SIG-M5 (cell line): ENCODE results near the gene ACADSB.

ENCODE experiments used
- DNase-seq: peaks from one replicate; lab custom pipeline; 2025; lab: John Stamatoyannopoulos, UW

The ACADSB gene

DNA sequence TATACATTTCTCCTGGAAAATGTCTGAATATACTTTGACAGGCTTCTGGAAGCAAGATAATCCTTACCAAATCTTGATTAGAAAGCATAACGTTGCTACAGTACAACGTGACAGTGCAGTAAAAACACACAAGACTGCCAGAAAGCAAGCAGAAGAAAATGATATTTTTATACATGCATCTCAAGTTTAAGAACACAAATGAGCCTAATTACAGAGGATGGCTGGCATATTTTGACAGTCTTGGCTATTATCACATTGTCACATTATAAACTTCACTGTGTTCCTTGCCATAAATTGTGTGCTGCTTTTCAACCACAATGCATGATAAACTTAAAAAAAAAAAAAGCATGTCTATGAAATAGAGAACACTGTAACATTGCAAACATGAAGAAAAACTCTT, 4.5 kb upstream of the ACADSB start:
- DNase-seq, result no peak

DNA sequence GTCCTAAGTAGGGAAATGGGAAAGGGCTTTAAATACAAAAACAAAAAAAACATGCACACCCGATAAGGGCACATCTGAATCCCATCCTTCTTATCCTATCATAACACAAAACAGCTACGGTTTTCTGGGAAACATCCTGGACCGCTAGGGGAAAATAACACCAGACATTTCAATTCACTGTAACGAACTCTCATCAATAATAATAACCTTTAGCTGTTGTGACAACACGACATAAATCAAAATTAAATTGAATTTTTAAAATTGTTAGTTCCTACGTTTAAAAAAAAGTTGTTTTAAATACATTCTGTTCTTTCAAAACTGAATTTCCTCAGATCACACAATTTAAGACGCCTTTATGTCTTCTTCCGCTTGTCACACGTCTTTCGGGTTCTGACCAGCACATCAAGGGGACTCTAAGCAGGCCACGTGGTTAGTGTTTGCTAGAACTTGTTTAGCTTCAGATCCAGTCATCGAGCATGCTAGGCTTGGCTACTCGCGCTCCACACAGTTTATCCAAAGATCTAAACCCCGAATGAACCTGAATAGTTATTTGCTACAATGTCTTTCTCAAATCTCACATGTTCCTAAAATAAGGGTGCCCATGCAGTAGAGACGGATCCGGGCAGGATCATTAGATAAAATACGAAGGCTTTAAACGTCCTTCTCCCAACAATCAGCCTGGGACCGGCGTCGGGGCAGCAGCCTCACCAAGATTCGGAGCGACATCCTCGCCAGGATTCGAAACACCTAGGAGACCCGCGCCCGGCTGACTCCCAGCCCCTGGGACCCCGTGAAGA, 1.1 kb upstream of the ACADSB start:
- DNase-seq, result peak; percentile 20

DNA sequence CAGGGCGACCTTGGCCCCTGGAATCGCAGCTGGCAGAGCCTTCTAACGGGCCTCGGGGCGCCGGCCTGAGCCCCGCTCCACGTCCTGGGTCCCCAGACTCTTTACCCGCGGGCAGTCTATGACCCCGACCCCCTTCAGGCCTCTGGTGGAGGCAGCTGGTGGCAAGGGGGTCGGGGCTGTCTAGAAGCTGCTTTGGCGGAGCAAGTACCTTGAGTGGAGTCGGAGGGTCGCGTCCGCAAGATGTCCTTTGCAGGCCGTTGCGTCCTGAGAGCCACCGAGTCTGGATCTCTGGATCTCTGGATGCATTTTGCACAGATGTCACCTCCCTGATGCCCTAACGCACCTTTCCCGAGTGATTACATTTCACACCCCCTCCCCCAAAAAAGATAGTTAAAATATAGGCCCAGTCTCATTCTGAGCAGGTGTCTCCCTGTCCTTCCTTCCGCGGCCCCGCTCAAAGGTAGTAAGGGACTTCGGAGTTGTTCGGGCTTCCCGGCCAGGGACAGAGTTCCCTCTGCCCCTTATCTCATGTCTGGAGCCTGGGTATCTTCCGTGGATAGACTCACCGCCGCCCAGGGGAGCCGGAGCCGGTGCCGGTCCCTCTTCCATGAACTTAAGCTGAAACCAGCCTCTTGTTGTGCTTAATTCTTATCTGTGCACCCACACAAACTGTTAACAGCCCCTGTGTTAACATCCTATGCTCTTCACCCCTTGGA, 457 bp downstream of the ACADSB start:
- DNase-seq, result no peak

DNA sequence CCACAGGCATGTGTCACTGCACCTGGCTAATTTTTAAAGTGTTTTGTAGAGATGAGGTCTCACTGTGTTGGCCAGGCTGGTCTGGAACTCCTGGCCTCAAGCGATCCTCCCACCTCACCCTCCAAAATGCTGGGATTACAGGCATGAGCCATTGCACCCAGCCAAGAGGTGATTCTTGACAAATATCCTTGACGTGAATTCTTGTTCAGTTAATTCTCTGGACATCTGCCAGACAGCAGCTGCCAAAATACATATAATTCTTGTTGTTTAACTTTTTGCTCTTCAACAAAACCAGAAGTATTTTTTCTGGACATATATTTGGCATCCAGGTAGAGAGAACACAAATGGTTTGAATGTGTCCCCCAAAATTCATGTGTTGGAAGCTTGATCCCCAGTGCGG, 3.2 kb downstream of the ACADSB start:
- DNase-seq, result no peak

DNA sequence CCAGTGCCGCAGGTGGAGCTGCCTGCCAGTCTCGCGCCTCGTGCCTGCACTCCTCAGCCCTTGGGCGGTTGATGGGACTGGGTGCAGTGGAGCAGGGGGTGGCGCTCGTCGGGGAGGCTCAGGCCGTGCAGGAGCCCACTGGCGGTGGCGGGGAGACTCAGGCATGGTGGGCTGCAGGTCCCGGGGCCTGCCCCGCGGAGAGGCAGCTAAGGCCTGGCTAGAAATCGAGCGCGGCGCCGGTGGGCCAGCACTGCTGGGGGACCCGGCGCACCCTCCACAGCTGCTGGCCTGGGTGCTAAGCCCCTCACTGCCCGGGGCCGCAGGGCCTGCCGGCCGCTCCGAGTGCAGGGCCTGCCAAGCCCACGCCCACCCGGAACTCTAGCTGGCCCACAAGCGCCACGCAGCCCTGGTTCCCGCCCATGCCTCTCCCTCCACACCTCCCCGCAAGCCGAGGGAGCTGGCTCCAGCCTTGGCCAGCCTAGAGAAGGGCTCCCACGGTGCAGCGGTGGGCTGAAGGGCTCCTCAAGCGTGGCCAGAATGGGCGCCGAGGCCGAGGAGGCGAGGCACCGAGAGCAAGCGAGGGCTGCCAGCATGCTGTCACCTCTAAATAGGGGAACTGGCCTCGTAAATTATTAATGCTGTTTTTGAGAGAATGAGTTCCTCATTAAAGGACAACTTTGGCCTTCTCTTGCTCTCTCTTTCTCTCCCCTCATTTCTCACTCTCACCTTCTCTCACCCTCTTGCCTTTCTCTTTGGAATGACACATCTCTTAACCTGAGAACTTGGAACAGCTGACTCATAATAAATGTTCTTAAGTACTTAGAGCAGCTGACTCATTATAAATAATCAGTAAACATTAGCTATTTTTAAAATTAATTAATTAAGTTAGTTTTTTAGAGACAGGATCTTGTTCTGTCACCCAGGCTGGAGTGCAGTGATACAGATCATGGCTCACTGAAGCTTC, 4.9 kb downstream of the ACADSB start:
- no peak for DNase-seq

DNA sequence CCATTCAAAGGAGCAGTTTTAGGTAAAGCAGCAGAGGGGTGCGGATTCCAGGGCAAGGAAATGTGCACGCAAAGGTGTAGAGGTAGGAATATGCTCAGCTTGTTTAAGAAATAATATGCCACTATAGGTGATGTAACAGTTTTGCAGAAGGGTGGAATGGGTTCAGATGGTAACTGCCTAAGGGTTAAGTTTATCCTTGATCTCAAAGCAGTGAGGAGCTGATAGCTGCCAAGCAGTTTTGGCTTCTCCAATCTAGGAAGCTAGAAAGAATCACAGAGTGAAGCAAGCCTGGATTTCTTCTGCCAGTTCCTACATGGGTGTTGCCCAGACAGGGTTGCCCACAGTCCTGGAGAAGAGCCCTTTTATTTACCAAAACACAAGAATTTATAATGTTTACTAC, 6.0 kb downstream of the ACADSB start:
- no peak for DNase-seq

DNA sequence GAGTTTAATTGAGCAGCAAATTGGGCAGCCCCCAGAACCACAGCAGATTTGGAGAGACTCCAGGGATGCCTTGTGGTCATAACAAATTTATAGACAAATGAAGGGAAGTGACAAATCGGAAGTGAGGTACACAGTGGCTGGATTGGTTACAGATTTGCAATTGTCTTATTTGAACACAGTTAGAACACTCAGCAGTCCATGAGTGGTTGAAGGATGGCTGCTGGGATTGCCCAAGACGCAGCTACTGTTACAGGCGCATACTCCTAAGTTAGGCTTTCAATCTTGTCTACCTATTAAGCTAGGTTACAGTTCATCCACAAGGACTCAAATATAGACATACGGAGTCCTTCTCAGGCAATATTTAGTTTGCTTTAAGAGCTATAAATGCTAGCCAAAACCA, 7.4 kb downstream of the ACADSB start:
- DNase-seq, result no peak

DNA sequence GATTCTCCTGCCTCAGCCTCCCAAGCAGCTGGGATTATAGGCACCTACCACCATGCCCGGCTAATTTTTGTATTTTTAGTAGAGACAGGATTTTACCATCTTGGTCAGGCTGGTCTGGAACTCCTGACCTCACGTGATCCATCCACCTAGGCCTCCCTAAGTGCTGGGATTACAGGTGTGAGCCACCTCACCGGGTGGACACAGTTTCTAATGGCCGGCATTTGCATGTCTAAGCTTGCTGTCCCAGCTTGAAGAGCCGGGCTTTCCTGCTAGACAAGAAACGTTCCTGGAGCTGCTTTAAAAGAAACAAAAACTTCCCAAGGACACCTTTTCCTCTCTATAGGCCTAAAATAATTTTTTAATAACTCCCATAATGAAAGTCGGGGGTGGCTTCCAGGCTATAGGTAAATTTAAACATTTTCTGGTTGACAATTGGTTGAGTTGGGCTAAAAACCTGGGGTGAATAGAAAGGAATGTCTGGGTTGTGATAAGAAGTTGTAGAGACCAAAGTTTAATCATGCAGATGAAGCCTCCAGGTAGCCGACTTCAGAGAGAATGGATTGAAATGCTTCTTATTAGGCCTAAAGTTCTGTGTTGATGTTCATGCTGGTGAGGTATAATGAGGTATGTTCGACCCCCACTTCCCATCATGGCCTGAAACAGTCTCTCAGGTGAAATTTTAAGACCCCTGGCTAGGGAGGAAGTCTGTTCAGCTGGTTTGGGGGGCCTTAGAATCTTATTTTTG, 8.8 kb downstream of the ACADSB start:
- no peak for DNase-seq

DNA sequence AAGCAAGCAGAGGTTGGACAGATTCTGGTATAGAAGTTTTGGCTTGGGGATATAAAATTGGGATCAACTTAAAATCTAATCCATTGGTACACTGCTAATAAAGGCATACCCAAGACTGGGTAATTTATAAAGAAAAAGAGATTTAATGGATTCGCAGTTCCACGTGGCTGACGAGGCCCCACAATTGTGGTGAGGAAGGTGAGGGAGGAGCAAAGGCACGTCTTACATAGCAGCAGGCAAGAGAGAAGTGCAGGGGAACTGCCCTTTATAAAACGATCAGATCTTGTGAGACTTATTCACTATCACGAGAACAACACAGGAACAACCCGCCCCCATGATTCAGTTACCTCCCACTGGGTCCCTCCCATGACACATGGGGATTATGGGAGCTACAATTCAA, 9.7 kb downstream of the ACADSB start:
- no peak for DNase-seq

DNA sequence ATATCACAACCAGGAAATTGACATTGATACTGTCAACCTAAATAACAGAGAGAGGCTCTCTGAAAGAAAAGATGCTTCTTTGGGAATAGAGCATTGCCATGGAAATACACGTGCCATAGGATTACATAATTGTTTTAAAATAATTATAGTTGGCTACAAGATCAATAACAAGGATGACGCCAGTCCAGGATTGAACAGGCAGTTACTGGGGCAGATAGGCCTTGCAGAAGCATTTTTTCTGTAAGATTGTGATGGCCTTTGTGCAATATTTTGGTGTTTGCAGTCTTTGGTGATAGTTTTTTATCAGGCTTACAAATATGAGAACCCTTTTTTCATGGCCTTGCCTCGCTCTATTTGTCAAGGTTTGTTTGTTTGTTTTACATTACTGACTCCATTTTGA, 10.5 kb downstream of the ACADSB start:
- no peak for DNase-seq

DNA sequence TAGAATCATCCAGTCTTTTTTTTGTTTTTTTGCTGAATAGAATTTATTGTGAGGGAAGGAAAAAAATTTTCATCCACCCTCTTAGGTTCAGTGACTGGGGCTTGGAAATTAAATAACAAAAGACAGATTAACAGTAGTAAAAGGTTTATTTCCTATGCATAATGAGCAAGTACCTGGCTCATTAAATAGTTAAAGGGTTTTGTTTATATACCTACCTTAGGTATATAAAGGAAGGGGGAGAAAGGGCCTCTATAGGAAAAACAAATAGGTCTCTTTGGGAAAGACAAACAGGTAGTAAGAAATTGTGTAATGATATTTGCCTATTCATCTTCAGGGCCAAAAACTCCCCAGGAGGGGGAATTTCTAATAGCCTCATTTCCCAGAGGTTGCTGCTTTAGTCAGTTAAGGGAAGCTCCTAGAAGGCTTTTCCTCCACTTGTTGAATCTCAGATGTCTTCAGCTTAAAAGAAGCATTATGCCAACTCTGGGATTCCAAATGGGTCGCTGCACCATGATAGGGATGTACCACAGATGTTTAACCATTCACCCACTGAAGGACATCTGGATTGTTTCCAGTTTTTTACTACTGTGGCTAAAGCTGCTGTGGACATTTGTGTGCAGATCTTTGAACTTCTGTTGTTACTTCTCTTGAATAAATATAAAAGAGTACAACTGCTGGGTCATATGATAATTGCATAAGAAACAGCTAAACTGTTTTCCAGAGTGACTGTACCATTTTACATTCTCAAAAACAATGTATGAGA, 11.3 kb downstream of the ACADSB start:
- DNase-seq, result no peak

DNA sequence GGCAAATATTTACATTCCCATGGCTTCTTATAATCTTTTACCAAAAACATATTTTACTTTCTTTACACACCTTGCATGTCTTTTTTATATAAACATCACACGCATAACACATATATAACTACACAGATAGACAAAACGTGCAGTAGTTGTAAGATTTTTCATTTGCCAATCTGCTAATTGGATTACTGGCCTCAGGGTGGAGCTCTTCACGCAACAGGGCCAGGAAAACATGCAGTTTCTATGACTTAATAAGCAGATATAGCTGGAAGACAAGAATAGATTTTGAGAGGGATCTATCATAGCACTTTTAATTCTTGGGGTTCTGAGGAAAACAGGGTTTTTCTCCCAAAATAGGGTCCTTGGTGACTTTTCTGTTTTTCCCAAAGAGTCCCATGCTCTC, 12.7 kb downstream of the ACADSB start:
- DNase-seq, result no peak

DNA sequence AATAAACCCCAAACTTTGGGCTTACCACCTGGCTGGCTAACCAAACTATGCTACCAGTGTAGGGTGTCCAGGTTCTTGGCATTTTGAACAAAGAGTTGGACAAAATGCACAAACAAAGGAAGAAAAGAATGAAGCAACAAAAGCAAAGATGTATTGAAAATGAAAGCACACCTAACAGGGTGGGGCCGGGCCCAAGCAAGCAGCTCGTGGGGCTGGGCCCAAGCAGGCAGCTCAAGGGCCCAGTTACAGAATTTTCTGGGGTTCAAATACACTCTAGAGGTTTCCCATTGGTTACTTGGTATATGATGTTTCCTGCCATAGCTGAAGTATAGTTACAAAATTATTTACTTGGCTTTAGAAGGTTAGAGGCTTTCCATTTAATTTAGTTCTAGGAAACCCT, 15.7 kb downstream of the ACADSB start:
- no peak for DNase-seq

DNA sequence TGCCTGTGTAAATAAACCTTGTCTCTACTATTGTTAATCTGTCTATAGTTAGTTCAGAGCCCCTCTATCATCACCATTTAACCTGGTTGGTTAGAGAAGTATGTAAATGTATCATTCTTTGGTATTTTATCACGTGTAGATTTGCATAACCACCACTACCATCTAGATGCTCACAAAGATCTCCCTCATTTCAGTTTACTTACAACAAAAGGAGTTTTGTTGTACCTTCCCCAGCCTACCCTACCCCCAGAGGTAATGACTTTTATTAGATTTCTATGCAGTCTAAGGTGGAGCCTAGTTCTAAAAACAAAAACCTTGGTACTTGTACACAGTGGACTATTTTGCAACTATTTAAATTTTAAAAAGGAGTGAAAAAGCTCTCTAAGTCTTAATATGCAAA, 17.5 kb downstream of the ACADSB start:
- no peak for DNase-seq

DNA sequence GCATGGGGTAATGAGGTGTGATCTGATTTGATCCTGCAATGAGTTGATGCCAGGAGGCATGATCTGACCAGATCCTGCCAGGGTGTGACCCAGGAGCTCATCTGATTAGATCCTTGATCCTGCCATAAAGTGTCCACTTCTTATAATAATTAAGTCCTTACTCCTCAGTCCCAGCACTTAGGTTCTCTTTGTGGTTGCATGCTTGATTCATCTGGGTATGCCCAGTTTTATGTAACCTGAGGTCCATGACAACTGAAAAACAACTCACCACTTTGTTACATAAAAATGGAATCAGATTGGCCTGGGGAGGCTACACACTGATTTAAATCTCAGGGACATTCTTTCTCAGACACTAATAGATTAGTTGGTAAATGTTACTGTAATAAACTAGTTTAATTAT, 19.1 kb downstream of the ACADSB start:
- no peak for DNase-seq

DNA sequence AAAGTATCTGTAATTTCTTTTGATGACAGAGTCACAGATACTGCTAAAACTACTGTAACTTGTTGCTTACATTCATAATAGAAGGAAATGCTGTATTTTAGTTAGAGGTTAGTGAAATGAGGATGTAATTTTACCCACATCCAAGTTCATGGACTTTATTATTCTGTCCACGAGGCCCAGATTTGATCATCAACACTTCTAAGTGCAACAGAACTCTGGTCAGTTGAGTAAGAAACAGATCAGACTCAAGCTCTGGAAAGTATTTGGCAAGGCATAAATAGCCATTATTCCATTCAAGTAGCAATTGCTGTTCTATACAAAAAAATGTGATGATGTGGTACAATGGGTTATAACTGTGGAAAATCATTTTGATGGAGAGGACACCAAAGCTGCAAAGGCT, 22.3 kb downstream of the ACADSB start:
- DNase-seq, result no peak

DNA sequence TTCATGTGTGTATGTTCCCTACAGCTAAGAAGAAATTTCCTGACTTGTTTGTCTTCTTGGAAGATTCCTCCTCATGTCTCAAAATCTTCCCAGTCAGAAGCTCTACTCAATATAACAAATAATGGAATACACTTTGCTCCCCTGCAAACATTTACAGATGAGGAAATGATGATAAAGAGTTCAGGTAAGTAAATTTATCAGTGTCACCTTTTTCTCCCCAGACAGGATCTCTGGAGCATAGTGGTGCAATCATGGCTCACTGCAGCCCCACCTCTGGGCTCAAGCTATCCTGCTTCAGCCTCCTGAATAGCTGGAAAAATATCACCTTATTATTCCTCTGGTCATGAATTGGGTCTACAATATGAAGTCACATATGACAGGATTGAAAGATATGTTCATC, 25.5 kb downstream of the ACADSB start:
- no peak for DNase-seq

DNA sequence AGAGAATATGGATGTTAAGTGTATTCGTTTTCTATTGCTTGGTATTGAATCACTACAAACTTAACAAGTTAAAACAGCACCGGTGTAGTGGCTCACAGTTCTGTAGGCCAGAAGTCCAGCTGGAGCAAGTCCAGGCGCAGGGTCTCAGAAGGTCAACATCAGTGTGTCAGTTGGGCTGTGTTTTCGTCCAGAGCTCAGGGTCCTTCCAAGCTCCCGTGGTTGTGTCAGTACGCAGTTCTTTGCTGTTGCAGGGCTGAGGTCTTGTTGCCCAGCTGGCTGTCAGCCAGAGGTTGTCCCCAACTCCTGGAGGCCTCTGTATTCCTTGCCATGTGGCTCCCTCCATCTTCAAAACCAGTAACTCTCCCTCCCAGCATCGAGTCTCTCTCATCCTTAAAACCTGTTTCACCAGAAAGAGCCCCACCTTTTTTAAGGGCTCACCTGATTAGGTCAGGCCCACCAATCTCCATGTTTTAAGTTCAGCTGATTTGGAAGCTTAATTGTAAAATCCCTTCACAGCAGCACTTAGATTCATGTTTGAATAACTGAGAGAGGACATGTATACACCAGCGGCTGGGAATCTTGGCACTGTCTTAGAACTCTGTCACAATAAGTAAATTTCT, 26.8 kb downstream of the ACADSB start:
- DNase-seq, result no peak

DNA sequence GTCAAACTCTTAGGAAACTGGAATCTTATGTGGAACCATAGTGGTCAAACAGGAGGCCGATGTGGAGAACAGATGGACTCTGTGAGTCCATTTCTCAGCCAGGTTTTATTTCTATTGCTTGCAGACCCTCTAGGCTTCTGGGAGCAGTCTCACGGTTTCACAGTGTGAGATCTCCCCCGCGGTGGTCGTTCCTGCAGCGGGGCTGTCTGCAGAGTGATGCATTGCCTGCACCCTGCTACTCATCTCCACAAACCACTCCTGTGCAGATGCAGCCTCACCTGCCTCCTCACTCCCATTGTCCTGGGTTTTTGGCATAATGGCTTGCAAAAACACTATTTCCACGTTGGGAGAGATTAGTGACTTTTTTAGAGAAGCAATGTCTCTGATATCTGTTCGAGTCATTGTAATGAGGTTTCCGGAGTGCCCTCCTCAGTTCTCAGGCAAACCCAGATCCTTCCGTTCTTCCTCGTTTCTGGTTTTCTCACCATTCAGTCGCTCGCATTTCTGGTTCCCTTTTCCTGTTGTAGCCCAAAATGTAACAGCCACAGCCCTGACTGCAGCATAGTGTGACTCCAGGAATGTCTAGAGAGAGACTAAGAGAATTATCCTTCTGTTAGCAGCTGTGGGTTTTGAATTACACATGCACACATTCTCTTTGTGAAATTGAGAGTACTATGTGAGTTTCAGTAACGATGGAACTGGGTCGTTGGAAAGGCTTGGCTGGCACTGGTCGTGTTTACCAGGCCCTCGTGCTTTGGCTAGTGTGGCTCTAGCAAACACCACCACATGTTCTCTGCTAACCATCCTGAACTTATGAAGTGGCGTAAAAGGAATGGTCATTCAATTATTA, 30.2 kb downstream of the ACADSB start:
- DNase-seq, result no peak

DNA sequence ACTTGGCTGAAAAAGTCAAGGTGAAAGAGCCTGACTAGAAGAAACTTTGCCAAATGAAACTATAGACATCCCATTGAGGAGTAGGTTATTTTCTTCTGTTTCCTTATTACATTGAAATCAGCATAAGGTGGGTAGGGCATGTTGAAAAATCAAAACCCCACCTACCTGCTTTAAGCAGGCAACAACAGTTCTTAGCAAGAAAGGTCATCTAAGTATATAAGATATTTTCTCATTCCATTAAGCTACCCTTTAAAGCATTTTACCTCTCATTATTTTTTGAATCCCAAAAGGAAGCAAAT, 30.8 kb downstream of the ACADSB start:
- no peak for DNase-seq
